ENCODE results near the gene SMAD3.
"Not testable (repeated sequence)": the region's sequence is repeated elsewhere in the genome, so short reads cannot be mapped to it uniquely, and the experiment has no call there.

The SMAD3 gene

GRCh38 chr15:67065531-67066005, at the start of gene SMAD3:
TSS of gene SMAD3 (plus strand) at chr15:67065602. CDS start at chr15:67066155, 553 bp downstream.
- DNase-seq = peak; percentile 74

- no peak for DNase-seq
Measured at GRCh38 chr15:67017311-67017710, 48.1 kb upstream of the SMAD3 start.

GRCh38 chr15:67018026-67018425, 47.4 kb upstream of the SMAD3 start:
- DNase-seq = no peak

GRCh38 chr15:67018441-67018840, 47.0 kb upstream of the SMAD3 start:
- no peak for DNase-seq

- DNase-seq = no peak
Measured at GRCh38 chr15:67019069-67019468, 46.3 kb upstream of the SMAD3 start.

- DNase-seq = no peak
Measured at GRCh38 chr15:67019884-67020520, 45.4 kb upstream of the SMAD3 start.

GRCh38 chr15:67020668-67021067, 44.7 kb upstream of the SMAD3 start:
- not testable (repeated sequence) for DNase-seq

GRCh38 chr15:67021455-67021854, 43.9 kb upstream of the SMAD3 start:
- DNase-seq = no peak

GRCh38 chr15:67022587-67023105, 42.8 kb upstream of the SMAD3 start:
- DNase-seq = no peak

GRCh38 chr15:67023517-67024313, 41.7 kb upstream of the SMAD3 start:
- no peak for DNase-seq

GRCh38 chr15:67024314-67024997, 40.9 kb upstream of the SMAD3 start:
- peak; percentile 57 for DNase-seq

GRCh38 chr15:67024998-67025368, 40.4 kb upstream of the SMAD3 start:
- no peak for DNase-seq

- no peak for DNase-seq
Measured at GRCh38 chr15:67025719-67026609, 39.4 kb upstream of the SMAD3 start.

- DNase-seq = no peak
Measured at GRCh38 chr15:67026610-67026967, 38.8 kb upstream of the SMAD3 start.

GRCh38 chr15:67028440-67028839, 37.0 kb upstream of the SMAD3 start:
- DNase-seq = not testable (repeated sequence)

- DNase-seq = no peak
Measured at GRCh38 chr15:67030036-67030762, 35.2 kb upstream of the SMAD3 start.

- no peak for DNase-seq
Measured at GRCh38 chr15:67031331-67031730, 34.1 kb upstream of the SMAD3 start.

- no peak for DNase-seq
Measured at GRCh38 chr15:67032608-67033007, 32.8 kb upstream of the SMAD3 start.

- peak; percentile 30 for DNase-seq
Measured at GRCh38 chr15:67033012-67033411, 32.4 kb upstream of the SMAD3 start.

- peak; percentile 24 for DNase-seq
Measured at GRCh38 chr15:67033571-67034044, 31.8 kb upstream of the SMAD3 start.

- DNase-seq = no peak
Measured at GRCh38 chr15:67035886-67036285, 29.5 kb upstream of the SMAD3 start.

Measured in stimulated activated CD4-positive, alpha-beta T cell treated with anti-CD3 and anti-CD28 coated beads, Interleukin-4, amount 100 ng/mL, for 24 hours (primary cell).